Gastroesophageal sphincter (tissue), 4 donors: ENCODE measurements around the gene NSUN3. TPM values are rescaled to one million over a fixed set of nuclear protein-coding genes. Genes with fewer than 3 reads are reported as not detected.

Experiments
- ATAC-seq: fragments of 150-250 bp; one replicate; pipeline ENCODE4 v1.9.1; 2016; ENCODE audit warnings: mild to moderate bottlenecking, moderate library complexity
- H3K27ac ChIP-seq, 4 donors: fragments of 200-600 bp; sonication (generic) in 3 of 4; 1 replicate in 3 of 4; 2 replicates in 1 of 4; pipeline ENCODE4 v1.5.1; 2016 to 2019
- H3K27me3 ChIP-seq: fragments of 200-600 bp; sonication (generic); one replicate; pipeline ENCODE4 v1.5.1; 2019
- H3K36me3 ChIP-seq, 2 donors: fragments of 200-600 bp; sonication (generic); one replicate each; pipeline ENCODE4 v1.5.1; 2019; ENCODE audit warnings: control low read depth in 1 of 2
- H3K4me1 ChIP-seq, 3 donors: fragments of 200-600 bp; sonication (generic); 1 replicate in 2 of 3; 2 replicates in 1 of 3; pipeline ENCODE4 v1.5.1; 2016 to 2019; ENCODE audit warnings: control low read depth in 2 of 3
- H3K4me3 ChIP-seq, 2 donors: fragments of 200-600 bp; sonication (generic); one replicate each; pipeline ENCODE4 v1.5.1; 2019; ENCODE audit warnings: mild to moderate bottlenecking in 1 of 2, moderate library complexity in 1 of 2
- H3K9me3 ChIP-seq, 3 donors: fragments of 200-600 bp; sonication (generic); one replicate each; pipeline ENCODE4 v1.5.1; 2017 to 2019; ENCODE audit warnings: control low read depth in 2 of 3
- EP300 ChIP-seq: sonication (generic); formaldehyde crosslinking; IDR thresholded peaks from one replicate; pipeline ENCODE4 v1.6.1; 2017; ENCODE audit warnings: antibody characterized with exemption, mild to moderate bottlenecking
- POLR2A ChIP-seq, 2 donors: fragments of 450-650 bp; IDR thresholded peaks; one replicate each; pipeline ENCODE4 v1.6.1; 2017; ENCODE audit warnings: antibody characterized with exemption in 2 of 2, mild to moderate bottlenecking in 2 of 2, moderate library complexity in 1 of 2
- POLR2AphosphoS5 ChIP-seq: sonication (generic); formaldehyde crosslinking; IDR thresholded peaks from one replicate; pipeline ENCODE4 v1.6.1; 2017; ENCODE audit warnings: antibody characterized with exemption
- WGBS, 2 donors: methylation state at CpG; one replicate each; pipeline ENCODE4 v1.1.5; 2018; ENCODE audit warnings: low coverage in 1 of 2; 5-methylcytosine and 5-hydroxymethylcytosine counted together
- total RNA-seq, 4 donors: library from RNA; depleted of rRNA; stranded (reverse); fragments of >200 nt; gene quantifications; one replicate each; pipeline ENCODE4 v1.1.0, GENCODE V29; 2016
- TF ChIP-seq, protein P1 (sequence below), 4 experiments: fragments of 200-600 bp in 2 of 4; fragments of 450-650 bp in 2 of 4; sonication (generic) in 1 of 4; IDR thresholded peaks; one replicate each; pipeline ENCODE4 v1.5.1; 2017 to 2019; ENCODE audit warnings: antibody characterized with exemption in 4 of 4, mild to moderate bottlenecking in 2 of 4, moderate library complexity in 2 of 4

The NSUN3 gene
- total RNA-seq, 4 donors from 2014 or later = 4.7 to 12.8 (median 9.2) TPM

GRCh38 chr3:94162700-94163099, 99.8 kb downstream of the NSUN3 start:
- H3K4me3 ChIP-seq = no peak overlapping the region
- no peaks in the 10 kb centered on the region for H3K9me3 ChIP-seq
- no peaks in the 10 kb centered on the region for H3K27me3 ChIP-seq
- no peak for ATAC-seq
- no peak overlapping the region for H3K27ac ChIP-seq
- 66 to 100% methylated on average over 2 of the region's 3 CpGs for WGBS, 2 donors
- no peaks in the 10 kb centered on the region for H3K36me3 ChIP-seq
- H3K4me1 ChIP-seq = no peaks in the 10 kb centered on the region
- TF ChIP-seq, protein P1, sequence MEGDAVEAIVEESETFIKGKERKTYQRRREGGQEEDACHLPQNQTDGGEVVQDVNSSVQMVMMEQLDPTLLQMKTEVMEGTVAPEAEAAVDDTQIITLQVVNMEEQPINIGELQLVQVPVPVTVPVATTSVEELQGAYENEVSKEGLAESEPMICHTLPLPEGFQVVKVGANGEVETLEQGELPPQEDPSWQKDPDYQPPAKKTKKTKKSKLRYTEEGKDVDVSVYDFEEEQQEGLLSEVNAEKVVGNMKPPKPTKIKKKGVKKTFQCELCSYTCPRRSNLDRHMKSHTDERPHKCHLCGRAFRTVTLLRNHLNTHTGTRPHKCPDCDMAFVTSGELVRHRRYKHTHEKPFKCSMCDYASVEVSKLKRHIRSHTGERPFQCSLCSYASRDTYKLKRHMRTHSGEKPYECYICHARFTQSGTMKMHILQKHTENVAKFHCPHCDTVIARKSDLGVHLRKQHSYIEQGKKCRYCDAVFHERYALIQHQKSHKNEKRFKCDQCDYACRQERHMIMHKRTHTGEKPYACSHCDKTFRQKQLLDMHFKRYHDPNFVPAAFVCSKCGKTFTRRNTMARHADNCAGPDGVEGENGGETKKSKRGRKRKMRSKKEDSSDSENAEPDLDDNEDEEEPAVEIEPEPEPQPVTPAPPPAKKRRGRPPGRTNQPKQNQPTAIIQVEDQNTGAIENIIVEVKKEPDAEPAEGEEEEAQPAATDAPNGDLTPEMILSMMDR (IDR thresholded peaks at IDR 0.05) = no peak
- TF ChIP-seq POLR2AphosphoS5 (no peak), POLR2A (IDR thresholded peaks at IDR 0.05) (no peak), EP300 (no peak)

DNA sequence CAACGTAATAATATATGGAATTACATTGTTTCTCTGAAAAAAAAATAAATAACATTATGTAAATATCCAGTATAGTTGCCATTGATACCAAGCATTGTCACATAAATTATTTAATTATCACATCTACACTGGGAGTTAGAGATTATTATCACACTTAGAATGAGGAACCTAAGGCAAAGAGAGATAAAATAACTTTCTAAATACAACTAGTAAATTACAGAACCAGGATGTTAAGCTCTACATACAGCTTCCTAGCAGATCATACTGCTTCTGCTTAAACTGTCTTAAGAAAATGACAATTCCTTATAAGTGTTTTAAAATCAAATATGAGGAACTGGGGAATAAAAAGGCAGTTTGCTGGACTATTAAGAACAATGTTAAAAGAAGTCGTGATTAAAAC, 104.5 kb downstream of the NSUN3 start:
- ATAC-seq = no peak
- 76 to 81% methylated on average over 2 of the region's 2 CpGs for WGBS, 2 donors
- Histone ChIP-seq H3K36me3 (no peaks in the 10 kb centered on the region), H3K4me3 (no peak overlapping the region), H3K9me3 (no peaks in the 10 kb centered on the region), H3K4me1 (no peaks in the 10 kb centered on the region), H3K27me3 (no peaks in the 10 kb centered on the region), H3K27ac (no peak overlapping the region)
- TF ChIP-seq EP300 = no peak
- no peak for TF ChIP-seq POLR2AphosphoS5
- TF ChIP-seq, protein P1 (IDR thresholded peaks at IDR 0.05) = no peak
- no peak for TF ChIP-seq POLR2A (IDR thresholded peaks at IDR 0.05)

DNA sequence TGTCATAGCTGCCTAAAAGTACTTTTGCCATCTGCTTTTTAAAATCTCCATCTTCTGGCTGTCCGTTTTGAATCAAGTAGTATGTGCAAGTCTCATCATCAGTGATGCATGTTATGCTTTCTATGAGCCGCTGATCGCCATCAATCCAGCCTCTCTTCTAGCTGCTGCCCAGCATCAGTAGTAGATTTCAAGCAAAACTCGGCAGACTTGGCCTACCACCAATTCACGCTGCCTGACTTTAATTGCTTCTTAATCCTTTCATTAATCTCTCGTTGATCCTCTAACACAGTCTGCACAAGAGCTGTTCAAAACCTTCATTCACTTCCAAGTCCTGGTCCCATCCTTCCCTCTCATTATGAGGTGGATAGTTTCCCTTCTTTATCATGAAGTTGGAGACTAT, 104.9 kb downstream of the NSUN3 start:
- H3K36me3 ChIP-seq = no peaks in the 10 kb centered on the region
- no peaks in the 10 kb centered on the region for H3K27me3 ChIP-seq
- no peak overlapping the region for H3K4me3 ChIP-seq
- H3K4me1 ChIP-seq = no peaks in the 10 kb centered on the region
- no peak overlapping the region for H3K27ac ChIP-seq
- TF ChIP-seq POLR2A (IDR thresholded peaks at IDR 0.05) = no peak
- no peak for TF ChIP-seq POLR2AphosphoS5
- no peak for TF ChIP-seq EP300
- TF ChIP-seq, protein P1 (IDR thresholded peaks at IDR 0.05) = no peak
- ATAC-seq = no peak
- WGBS, 2 donors = 39 to 55% methylated on average over 6 of the region's 6 CpGs
- H3K9me3 ChIP-seq = no peaks in the 10 kb centered on the region

DNA sequence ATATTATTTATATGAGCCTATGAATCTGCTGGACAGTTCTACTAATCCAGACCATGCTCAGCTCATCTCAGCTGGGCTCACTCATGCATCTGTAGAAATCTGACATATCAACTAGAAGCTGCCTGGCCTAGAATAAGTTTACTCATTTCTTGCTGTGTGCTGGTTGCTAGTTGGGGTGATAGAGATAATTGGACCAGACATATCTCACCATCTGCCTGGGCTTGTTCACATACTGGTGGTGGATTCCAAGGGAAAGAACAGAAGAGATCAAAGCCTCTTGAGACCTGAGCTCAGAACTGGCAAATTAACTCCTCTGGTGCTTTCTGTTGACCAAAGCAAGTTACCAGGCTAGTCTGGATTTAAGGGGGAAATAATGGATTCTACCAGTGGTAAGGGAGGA, 109.1 kb downstream of the NSUN3 start:
- no peak for TF ChIP-seq POLR2A (IDR thresholded peaks at IDR 0.05)
- TF ChIP-seq EP300 = no peak
- TF ChIP-seq POLR2AphosphoS5 = no peak
- TF ChIP-seq, protein P1 (IDR thresholded peaks at IDR 0.05) = no peak
- no peaks in the 10 kb centered on the region for H3K9me3 ChIP-seq
- H3K27ac ChIP-seq = no peak overlapping the region
- no peaks in the 10 kb centered on the region for H3K4me1 ChIP-seq
- H3K4me3 ChIP-seq = no peak overlapping the region
- H3K27me3 ChIP-seq = no peaks in the 10 kb centered on the region
- no peaks in the 10 kb centered on the region for H3K36me3 ChIP-seq
- ATAC-seq = no peak

GRCh38 chr3:94172695-94173310, 109.9 kb downstream of the NSUN3 start:
- H3K36me3 ChIP-seq = no peaks in the 10 kb centered on the region
- H3K4me3 ChIP-seq = no peak overlapping the region
- WGBS, 2 donors = 78 to 83% methylated on average over 3 of the region's 3 CpGs
- ATAC-seq = no peak
- H3K4me1 ChIP-seq = no peaks in the 10 kb centered on the region
- TF ChIP-seq EP300 = no peak
- H3K9me3 ChIP-seq = no peaks in the 10 kb centered on the region
- H3K27me3 ChIP-seq = no peaks in the 10 kb centered on the region
- H3K27ac ChIP-seq = no peak overlapping the region
